WTC11 (cell line): ENCODE measurements around the gene N4BP2L1. TPM values are rescaled to one million over a fixed set of nuclear protein-coding genes. Genes with fewer than 3 reads are reported as not detected.

Experiments
- ATAC-seq: fragments of 200-7000 bp; cut with Tn5 transposase; 2 replicates; pipeline ENCODE4 v1.10.0; 2021; ENCODE audit warnings: mild to moderate bottlenecking, moderate library complexity
- CTCF ChIA-PET: fragments of 300-600 bp; sonication (Branson Sonifier 250); formaldehyde crosslinking; loops from one replicate; lab custom pipeline; 2021; ENCODE audit warnings: antibody characterized with exemption; lab: Charles Lee
- POLR2A ChIA-PET: fragments of 350-600 bp; sonication (Branson Sonifier 250); formaldehyde crosslinking; loops from one replicate; lab custom pipeline; 2021; ENCODE audit warnings: antibody characterized with exemption; lab: Charles Lee
- DNase-seq: peaks from one replicate; pipeline ENCODE4 v3.0.0; 2021; ENCODE audit warnings: low spot score
- H3K27ac Mint-ChIP-seq: 2 replicates; pipeline ENCODE4 v1.8.0; 2021; ENCODE audit warnings: mixed read lengths
- H3K27me3 Mint-ChIP-seq: 2 replicates; pipeline ENCODE4 v1.8.0; 2021; ENCODE audit warnings: low read depth, mild to moderate bottlenecking, moderate library complexity, mixed read lengths
- H3K36me3 Mint-ChIP-seq: 2 replicates; pipeline ENCODE4 v1.8.0; 2021; ENCODE audit warnings: mixed read lengths
- H3K4me1 Mint-ChIP-seq: 2 replicates; pipeline ENCODE4 v1.8.0; 2022; ENCODE audit warnings: mixed read lengths
- H3K4me3 Mint-ChIP-seq: 2 replicates; pipeline ENCODE4 v1.8.0; 2021; ENCODE audit warnings: mild to moderate bottlenecking, moderate library complexity, mixed read lengths
- H3K9me3 Mint-ChIP-seq: 2 replicates; pipeline ENCODE4 v1.8.0; 2021; ENCODE audit warnings: mixed read lengths
- E2F4 ChIP-seq: sonication (generic); formaldehyde crosslinking; IDR thresholded peaks from 2 replicates; pipeline ENCODE4 v1.8.1; 2022; ENCODE audit warnings: low read depth, mild to moderate bottlenecking, moderate library complexity, missing genetic modification reagents, borderline replicate concordance
- EMX1 ChIP-seq: fragments of 250-450 bp; sonication (Bioruptor Pico); IDR thresholded peaks from 2 replicates; pipeline ENCODE4 v1.8.0; 2021; ENCODE audit warnings: mild to moderate bottlenecking
- ESRRA ChIP-seq: sonication (generic); formaldehyde crosslinking; IDR thresholded peaks from 2 replicates; pipeline ENCODE4 v1.8.1; 2022; ENCODE audit warnings: mild to moderate bottlenecking, missing genetic modification reagents, borderline replicate concordance
- FOXJ3 ChIP-seq: sonication (generic); formaldehyde crosslinking; IDR thresholded peaks from 2 replicates; pipeline ENCODE4 v1.9.0; 2021; ENCODE audit warnings: missing genetic modification reagents, mild to moderate bottlenecking, borderline replicate concordance
- GRHL2 ChIP-seq: fragments of 250-450 bp; sonication (Bioruptor Pico); IDR thresholded peaks from 2 replicates; pipeline ENCODE4 v1.8.0; 2022; ENCODE audit warnings: mild to moderate bottlenecking, moderate library complexity; ENCODE audit not compliant: insufficient replicate concordance, severe bottlenecking
- IRF2 ChIP-seq: sonication (generic); formaldehyde crosslinking; IDR thresholded peaks from 2 replicates; pipeline ENCODE4 v1.8.0; 2022; ENCODE audit warnings: low read depth, missing genetic modification reagents, borderline replicate concordance
- JAZF1 ChIP-seq: fragments of 250-450 bp; sonication (Bioruptor Pico); IDR thresholded peaks from 2 replicates; pipeline ENCODE4 v1.9.0; 2021; ENCODE audit warnings: moderate library complexity, mild to moderate bottlenecking, inconsistent platforms
- KAT7 ChIP-seq: sonication (generic); formaldehyde crosslinking; IDR thresholded peaks from 2 replicates; pipeline ENCODE4 v1.8.1; 2023; ENCODE audit warnings: missing genetic modification reagents, mild to moderate bottlenecking, borderline replicate concordance
- MLX ChIP-seq: sonication (generic); formaldehyde crosslinking; IDR thresholded peaks from 2 replicates; pipeline ENCODE4 v1.8.1; 2023; ENCODE audit warnings: mild to moderate bottlenecking, missing genetic modification reagents, moderate library complexity
- NFYB ChIP-seq: sonication (generic); formaldehyde crosslinking; conservative IDR thresholded peaks from 2 replicates; pipeline ENCODE4 v1.8.0; 2022; ENCODE audit warnings: low read depth, missing genetic modification reagents
- NR2C2 ChIP-seq: sonication (generic); formaldehyde crosslinking; IDR thresholded peaks from 2 replicates; pipeline ENCODE4 v1.8.0; 2022; ENCODE audit warnings: mild to moderate bottlenecking, missing genetic modification reagents
- NR3C1 ChIP-seq: sonication (generic); formaldehyde crosslinking; conservative IDR thresholded peaks from 2 replicates; pipeline ENCODE4 v1.8.1; 2023; ENCODE audit warnings: low read depth, mild to moderate bottlenecking, missing genetic modification reagents
- PRRX2 ChIP-seq: fragments of 250-450 bp; sonication (Bioruptor Pico); IDR thresholded peaks from 2 replicates; pipeline ENCODE4 v1.8.0; 2021; ENCODE audit warnings: mild to moderate bottlenecking
- SMAD3 ChIP-seq: sonication (generic); formaldehyde crosslinking; IDR thresholded peaks from 2 replicates; pipeline ENCODE4 v1.8.0; 2022; ENCODE audit warnings: missing genetic modification reagents, mild to moderate bottlenecking, borderline replicate concordance
- STAT6 ChIP-seq: sonication (generic); formaldehyde crosslinking; conservative IDR thresholded peaks from 2 replicates; pipeline ENCODE4 v1.8.1; 2023; ENCODE audit warnings: mild to moderate bottlenecking, low read depth, missing genetic modification reagents, moderate library complexity
- USF2 ChIP-seq: sonication (generic); formaldehyde crosslinking; IDR thresholded peaks from 2 replicates; pipeline ENCODE4 v1.8.1; 2023; ENCODE audit warnings: mild to moderate bottlenecking, missing genetic modification reagents, moderate library complexity
- ZMAT4 ChIP-seq: fragments of 250-450 bp; sonication (Bioruptor Pico); IDR thresholded peaks from 2 replicates; pipeline ENCODE4 v1.9.0; 2021; ENCODE audit warnings: mild to moderate bottlenecking
- ZNF121 ChIP-seq: sonication (generic); formaldehyde crosslinking; IDR thresholded peaks from 2 replicates; pipeline ENCODE4 v1.8.0; 2023; ENCODE audit warnings: missing genetic modification reagents
- ZNF138 ChIP-seq: sonication (generic); formaldehyde crosslinking; conservative IDR thresholded peaks from 2 replicates; pipeline ENCODE4 v1.8.1; 2022; ENCODE audit warnings: mild to moderate bottlenecking, moderate library complexity, missing genetic modification reagents
- ZNF281 ChIP-seq: sonication (generic); formaldehyde crosslinking; IDR thresholded peaks from 2 replicates; pipeline ENCODE4 v1.8.0; 2023; ENCODE audit warnings: mild to moderate bottlenecking, missing genetic modification reagents
- ZSCAN18 ChIP-seq: fragments of 250-450 bp; sonication (Bioruptor Pico); IDR thresholded peaks from 2 replicates; pipeline ENCODE4 v2.1.2; 2022; ENCODE audit warnings: mild to moderate bottlenecking, moderate library complexity
- total RNA-seq: library from RNA; stranded (reverse); gene quantifications from 3 replicates; pipeline ENCODE4 v1.2.3, GENCODE V29; 2021

The N4BP2L1 gene
- total RNA-seq, 1 experiment from 2014 or later, result 3.8 TPM

GRCh38 chr13:32429433-32429909 is 1.5 kb upstream of the N4BP2L1 start:
- ATAC-seq (no peak), DNase-seq (no peak)
- Mint-ChIP-seq H3K27ac (no peak overlapping the region), H3K4me1 (peaks cover 21% of the 10 kb centered on the region), H3K9me3 (no peaks in the 10 kb centered on the region), H3K36me3 (no peaks in the 10 kb centered on the region), H3K27me3 (peaks cover 11% of the 10 kb centered on the region), H3K4me3 (no peak overlapping the region)
- TF ChIP-seq STAT6 (CRISPR knock-in tag) (no peak), FOXJ3 (CRISPR knock-in tag) (no peak), ZNF121 (CRISPR knock-in tag) (peak; percentile 89), GRHL2 (CRISPR knock-in tag) (no peak)
- CTCF ChIA-PET, result no interaction called here
- POLR2A ChIA-PET, result no interaction called here

- no peak for DNase-seq
- POLR2A ChIA-PET, result interaction anchor here (1.1 to 2.2 kb wide), 2 partner anchors 20 to 113 kb away, joined by 3 to 9 read pairs; partner anchors contain the start of genes BRCA2 and ZAR1L
- Mint-ChIP-seq H3K9me3 (no peaks in the 10 kb centered on the region), H3K4me3 (peak overlapping the region; percentile 73), H3K27me3 (peaks cover 11% of the 10 kb centered on the region), H3K27ac (peak overlapping the region; percentile 8; the same call in 1 of the 2 replicates), H3K36me3 (no peaks in the 10 kb centered on the region), H3K4me1 (peaks cover 27% of the 10 kb centered on the region)
- CTCF ChIA-PET, result interaction anchor here (0.6 to 1.7 kb wide), 7 partner anchors 14 to 1005 kb away, joined by 3 to 6 read pairs (median 3); partner anchors contain the start of gene PDS5B
- ATAC-seq, result no peak
- TF ChIP-seq NR3C1 (CRISPR knock-in tag), result no peak
- no peak for TF ChIP-seq PRRX2 (CRISPR knock-in tag)
- TF ChIP-seq JAZF1 (CRISPR knock-in tag), result no peak
- TF ChIP-seq IRF2 (CRISPR knock-in tag), result no peak
- no peak for TF ChIP-seq SMAD3 (CRISPR knock-in tag)
- TF ChIP-seq ZMAT4 (CRISPR knock-in tag), result no peak
- TF ChIP-seq NFYB (CRISPR knock-in tag), result no peak
- TF ChIP-seq ESRRA, result no peak
- TF ChIP-seq USF2 (CRISPR knock-in tag), result no peak
- no peak for TF ChIP-seq E2F4 (CRISPR knock-in tag)
- no peak for TF ChIP-seq KAT7 (CRISPR knock-in tag)
- no peak for TF ChIP-seq EMX1 (CRISPR knock-in tag)
- TF ChIP-seq ZNF281 (CRISPR knock-in tag), result no peak
- no peak for TF ChIP-seq NR2C2 (CRISPR knock-in tag)
- no peak for TF ChIP-seq MLX (CRISPR knock-in tag)
- TF ChIP-seq ZSCAN18, result no peak
- TF ChIP-seq ZNF138 (CRISPR knock-in tag), result no peak
- TF ChIP-seq ZNF121 (CRISPR knock-in tag), result no peak
Measured at GRCh38 chr13:32428581-32429432, 877 bp upstream of the N4BP2L1 start.
